GM18868 (cell line): Measurements from ENCODE around the gene ADAMTS13.

Source experiments
- ATAC-seq: cut with Tn5 transposase; IDR thresholded peaks from one replicate; pipeline ENCODE4 v1.9.1; 2021; ENCODE audit warnings: mild to moderate bottlenecking, moderate library complexity; ENCODE audit not compliant: unreplicated experiment

Gene ADAMTS13

DNA sequence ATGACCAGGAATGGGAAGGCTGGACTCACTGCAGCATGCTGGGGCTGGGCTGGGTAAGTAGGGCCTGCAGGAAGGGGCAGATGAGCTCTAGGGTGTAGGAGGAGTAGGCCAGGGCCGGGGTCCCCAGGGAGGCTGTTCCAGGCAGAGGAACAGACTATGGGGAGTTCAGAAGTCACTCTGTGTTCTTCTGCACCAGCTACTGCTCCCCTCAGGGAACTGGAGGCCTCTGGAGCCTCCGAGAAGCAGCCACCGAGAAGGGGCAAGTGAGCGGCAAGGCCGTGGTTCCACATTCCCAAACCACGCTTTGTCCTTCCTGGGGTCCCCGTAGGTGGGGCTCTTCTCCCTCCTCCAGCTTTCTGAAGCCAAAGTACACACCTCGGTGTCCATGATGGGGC is 65.2 kb downstream of the ADAMTS13 start:
- no peak for ATAC-seq

- no peak for ATAC-seq
Measured at GRCh38 chr9:133488686-133489252, 66.6 kb downstream of the ADAMTS13 start.

GRCh38 chr9:133489253-133490190 is 67.4 kb downstream of the ADAMTS13 start:
- ATAC-seq: no peak

DNA sequence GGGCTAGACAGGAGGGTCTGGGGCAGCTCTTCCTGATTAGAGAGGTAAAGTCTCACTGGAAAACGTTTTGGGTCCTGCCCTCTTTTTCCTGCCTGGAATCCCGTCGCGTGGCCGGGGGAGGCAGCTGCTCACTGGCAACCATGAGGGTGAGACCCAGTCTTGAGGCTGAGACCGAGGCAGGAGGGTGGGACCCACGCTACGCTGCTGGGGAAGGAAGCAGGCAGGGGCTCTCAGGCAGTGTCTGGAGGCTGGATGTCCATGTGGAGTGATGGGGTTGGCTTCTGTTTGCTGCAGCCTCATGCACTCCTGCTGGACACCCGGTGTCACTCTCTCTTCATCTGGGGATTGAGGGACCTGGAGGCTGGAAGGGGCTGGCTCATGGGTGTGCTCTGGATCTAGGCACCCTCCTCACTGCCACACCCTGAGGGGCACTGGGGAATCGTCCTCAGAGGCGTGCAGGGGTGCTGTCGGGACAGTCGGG is 68.1 kb downstream of the ADAMTS13 start:
- ATAC-seq: no peak

GRCh38 chr9:133490865-133491655 is 68.9 kb downstream of the ADAMTS13 start:
- no peak for ATAC-seq

DNA sequence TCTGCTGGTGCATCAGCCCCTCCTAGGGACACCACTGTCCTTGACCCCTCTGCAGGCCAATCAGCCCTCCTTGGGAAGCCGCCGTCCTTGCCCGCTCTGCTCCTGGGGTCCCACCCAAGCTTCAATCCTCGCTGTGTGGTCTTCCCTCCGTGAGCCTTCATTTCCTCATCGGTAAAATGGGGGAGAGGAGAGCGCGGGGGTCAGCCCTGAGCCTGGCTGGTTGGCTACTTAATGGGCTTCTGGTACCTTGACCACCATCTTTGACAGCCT is 69.4 kb downstream of the ADAMTS13 start:
- no peak for ATAC-seq

DNA sequence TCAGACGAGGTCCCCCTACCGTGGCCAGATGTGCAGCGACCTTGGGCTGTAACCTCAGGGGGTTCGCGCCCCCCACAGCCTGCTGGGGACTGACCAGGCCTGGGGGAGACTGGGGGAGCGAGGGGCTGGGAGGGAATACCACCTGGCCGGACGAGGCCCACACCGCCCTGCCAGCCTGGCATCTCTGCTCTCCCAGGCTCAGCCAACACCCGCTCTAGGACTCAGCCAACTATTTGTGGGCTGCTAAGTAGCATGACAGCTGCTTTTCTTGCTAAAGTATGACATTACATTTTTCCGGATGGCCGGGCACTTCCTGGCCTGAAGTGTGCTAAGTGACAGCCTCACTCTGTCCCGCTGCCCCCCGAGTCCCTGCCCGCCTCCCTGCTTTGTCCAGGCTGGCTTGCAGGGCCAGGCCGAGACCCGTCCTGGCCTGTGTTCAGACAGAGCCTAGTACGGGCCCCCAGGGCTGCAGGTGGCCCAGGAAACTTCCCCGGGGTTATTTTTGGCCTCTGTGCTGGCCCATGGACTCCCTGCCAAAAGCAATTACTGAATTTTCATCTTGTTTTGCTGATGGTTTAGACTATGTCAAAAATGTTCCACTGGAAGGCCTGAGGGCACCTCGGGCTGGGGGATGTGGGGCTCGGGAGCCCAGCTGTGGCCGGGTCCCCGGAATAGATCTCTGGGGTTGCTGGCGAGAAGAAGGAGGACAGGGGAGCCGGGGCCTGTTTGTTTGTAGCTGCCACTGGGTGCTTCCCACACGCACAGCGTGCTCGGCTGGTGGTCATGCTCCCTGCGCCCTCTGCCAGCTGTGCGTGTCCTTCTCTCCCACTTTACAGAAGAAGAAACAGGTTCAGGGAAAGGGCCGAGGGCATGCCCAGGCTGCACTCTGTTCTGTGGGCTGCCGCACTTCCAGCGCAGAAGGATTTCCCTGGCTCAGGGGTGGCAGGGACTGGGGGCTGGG is 70.2 kb downstream of the ADAMTS13 start:
- no peak for ATAC-seq

GRCh38 chr9:133493428-133493827 is 71.3 kb downstream of the ADAMTS13 start:
- no peak for ATAC-seq

DNA sequence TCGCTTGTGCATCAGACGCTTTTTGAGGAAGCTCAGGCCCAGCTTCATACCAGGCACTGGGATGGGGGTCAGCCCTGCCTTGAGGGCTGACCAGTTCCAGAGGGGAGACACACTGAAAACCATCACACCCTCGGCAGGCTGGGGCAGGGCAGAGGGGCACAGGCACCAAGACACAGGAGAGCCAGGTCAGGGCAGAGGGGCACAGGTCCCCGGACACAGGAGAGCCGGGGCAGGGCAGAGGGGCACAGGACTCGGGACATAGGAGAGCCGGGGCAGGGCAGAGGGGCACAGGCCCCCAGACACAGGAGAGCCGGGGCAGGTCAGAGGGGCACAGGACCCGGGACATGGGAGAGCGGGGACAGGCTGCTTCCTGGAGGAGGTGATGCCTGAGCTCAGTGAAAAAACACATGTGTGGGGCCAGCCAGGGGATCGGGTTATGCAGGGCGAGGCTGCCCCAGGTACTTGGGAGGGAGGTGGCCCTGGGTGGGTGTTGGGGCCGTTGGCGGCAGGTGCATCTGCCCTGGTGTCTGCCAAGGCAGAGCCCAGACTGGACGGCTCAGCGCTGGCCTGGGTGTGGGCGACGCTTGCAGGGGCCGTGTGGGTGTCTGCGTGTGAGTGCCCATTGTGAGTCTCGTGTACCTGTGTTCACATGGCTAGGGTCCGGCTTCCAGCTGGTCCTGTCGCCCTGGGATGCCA is 71.8 kb downstream of the ADAMTS13 start:
- ATAC-seq: no peak

- no peak for ATAC-seq
Measured at GRCh38 chr9:133494636-133495326, 72.6 kb downstream of the ADAMTS13 start.

GRCh38 chr9:133495327-133496293 is 73.4 kb downstream of the ADAMTS13 start:
- no peak for ATAC-seq

DNA sequence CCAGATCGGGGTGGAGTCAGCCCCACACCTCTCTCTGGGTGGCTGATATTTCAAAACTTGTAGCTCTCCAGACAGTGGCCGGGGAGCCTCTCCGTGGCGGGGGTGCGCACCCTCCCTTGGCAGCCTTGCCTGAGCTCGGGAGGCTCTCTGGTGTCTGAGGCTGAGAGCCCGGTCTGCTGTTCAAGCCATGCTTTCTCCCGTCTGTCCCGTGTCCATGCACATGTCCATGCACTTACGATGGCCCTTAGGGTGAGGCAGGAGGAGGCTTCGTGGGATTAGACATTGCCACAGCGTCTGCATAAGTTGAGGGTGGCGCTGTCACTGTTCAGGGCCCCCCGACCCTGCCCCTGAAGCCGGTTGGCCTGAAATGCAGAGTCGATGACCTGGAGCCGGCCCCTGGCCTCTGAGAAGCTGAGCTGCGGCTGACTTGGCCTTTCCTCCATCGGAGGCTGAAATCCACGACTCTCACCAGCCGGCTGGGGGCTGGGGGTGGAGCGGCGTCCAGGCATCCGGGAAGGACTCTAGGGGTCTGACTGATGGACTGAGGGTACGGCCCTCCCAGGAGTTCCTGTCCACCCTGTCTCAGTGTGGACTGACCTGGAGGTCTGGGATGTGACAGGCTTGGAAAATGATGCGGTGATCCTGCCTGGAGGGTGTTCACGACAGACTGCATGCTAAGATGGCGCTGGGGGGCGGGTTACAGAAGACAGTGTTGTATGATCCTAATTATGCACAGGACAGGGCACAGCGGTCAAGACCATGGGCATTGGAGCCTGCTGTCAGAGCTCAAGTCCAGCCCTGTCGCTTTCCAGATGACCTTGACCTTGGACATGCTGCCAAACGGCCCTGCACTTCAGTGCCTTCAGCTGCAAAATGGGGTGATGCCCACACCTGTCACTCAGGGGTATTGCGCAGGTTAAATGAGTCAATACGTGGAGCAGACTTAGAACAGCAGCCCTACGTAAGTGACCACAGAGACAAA is 75.0 kb downstream of the ADAMTS13 start:
- no peak for ATAC-seq

DNA sequence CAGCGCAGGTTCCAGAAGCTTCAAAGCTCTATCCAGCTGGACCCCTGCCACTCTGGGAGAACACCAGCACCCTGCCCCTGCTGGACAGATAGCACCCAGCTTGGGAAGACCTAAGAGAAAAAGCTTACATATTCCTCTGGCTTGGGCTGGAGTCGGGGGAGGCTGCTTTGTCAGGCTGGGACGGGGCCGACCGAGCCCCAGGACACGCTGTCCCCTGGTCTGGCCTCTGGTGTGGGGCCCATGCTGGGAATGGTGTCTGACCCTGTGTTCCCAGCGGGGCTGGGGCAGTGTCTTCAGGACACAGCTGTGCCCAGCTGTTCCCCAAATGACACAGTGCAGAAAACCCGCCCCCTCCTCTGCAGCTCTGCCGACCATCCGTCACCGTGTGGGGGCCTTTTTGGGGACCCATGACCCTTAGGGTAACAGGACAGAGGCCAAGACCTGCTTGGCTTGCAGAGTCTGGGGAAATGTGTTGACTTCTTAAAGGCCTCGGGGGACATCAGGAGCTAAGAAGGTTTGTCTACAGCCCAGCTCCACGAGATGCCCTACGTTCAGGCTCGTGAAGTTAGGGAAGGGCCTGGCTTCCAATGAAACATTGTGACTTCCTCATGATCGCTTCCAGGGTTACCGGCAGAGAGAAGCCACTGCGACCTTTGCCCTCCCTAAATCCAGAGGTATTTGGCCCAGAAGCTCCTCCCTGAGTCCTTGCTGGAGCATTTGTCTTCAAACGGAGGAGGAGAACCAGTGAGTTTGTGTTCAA is 77.1 kb downstream of the ADAMTS13 start:
- ATAC-seq: no peak

DNA sequence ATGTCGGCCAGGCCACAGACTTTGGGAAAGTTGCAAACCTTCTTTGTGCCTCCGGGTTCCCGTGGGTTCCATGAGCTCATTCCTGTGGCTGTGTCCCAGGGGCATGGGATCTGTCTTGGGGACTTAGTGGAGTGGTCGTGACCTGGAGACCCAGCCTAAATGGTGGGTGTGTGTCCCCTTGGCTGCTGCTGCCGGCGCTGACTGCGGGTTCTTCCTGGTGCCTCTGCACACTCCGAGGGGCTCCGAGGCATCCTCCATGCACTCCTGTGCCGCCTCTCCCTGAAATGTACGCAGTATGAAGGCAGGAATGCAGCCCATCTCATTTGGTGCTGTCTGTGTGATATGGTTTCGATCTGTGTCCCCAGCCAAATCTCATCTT is 77.7 kb downstream of the ADAMTS13 start:
- no peak for ATAC-seq

DNA sequence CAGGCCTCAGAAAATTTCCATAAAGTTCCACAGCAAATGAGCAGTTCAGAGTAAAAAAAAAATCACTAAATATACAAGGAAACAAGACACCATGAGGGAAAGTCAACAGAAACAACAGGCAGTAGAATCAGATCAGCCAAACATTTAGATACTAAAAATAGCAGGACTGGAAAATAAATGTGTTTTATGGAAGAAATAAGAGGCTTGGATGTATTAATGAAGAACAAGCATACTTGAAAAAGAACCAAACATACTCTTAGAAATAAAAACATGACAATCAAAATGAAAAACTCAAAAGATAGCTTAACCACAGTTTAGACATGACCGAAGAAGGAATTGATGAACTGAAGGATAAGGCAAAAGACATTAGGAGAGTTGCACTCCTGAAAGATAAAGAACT is 79.9 kb downstream of the ADAMTS13 start:
- no peak for ATAC-seq

DNA sequence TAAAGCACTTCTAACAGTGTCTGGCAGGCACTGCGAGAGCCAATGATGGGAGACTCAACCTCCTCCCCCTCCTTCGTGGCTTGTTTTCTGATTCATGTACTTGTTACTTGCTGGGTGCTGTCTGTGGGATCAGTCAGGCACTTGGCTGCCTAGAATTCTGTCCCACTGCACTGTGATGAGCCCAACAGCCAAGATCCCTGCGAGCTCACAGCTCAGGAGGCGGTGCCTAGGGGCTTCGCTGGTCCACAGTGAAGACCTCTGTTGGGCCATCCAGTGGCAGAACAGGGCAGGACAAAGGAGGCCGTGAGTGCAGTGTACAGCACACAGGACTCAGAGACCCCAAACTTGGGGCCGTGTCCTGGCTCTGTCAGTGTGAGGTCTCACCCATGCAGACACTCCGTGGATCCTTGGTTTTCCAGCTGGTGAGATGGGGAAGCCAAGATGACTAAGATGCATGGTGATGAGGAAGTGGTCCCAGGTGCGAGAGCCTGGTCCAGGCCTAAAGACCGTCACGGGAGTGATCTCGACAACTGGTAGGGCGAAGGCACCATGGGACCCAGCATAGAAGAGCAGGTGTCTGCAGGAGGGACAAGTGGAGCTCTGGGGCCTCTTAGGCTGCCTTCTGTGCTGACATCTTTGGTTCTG is 83.1 kb downstream of the ADAMTS13 start:
- ATAC-seq: no peak
